B cell (primary cell): Measurements from ENCODE around the gene KIF26B. TPM values are rescaled to one million over a fixed set of nuclear protein-coding genes. Genes with fewer than 3 reads are reported as not detected.

Experiments used
- ATAC-seq: fragments of 200-7000 bp; cut with Tn5 transposase; one replicate; pipeline ENCODE4 v1.10.0; 2021; ENCODE audit warnings: low read depth, mild to moderate bottlenecking, moderate number of reproducible peaks, moderate library complexity
- CTCF ChIA-PET: fragments of 350-600 bp; sonication (Branson Sonifier 250); formaldehyde crosslinking; loops from one replicate; lab custom pipeline; 2021; ENCODE audit warnings: antibody characterized with exemption, inconsistent platforms; lab: Charles Lee
- POLR2A ChIA-PET: fragments of 350-600 bp; sonication (Branson Sonifier 250); formaldehyde crosslinking; loops from one replicate; lab custom pipeline; 2021; ENCODE audit warnings: antibody characterized with exemption; lab: Charles Lee
- DNase-seq: peaks from one replicate; pipeline ENCODE4 v3.0.0; 2013
- H2AFZ ChIP-seq: 2 replicates; pipeline ENCODE4 v1.6.1; 2012; ENCODE audit warnings: mild to moderate bottlenecking, low read depth, low read length; ENCODE audit not compliant: insufficient read depth, poor library complexity, severe bottlenecking
- H3K27ac ChIP-seq, 2 donors: 1 replicate in 1 of 2; 2 replicates in 1 of 2; pipeline ENCODE4 v1.5.1; 2012 to 2013; ENCODE audit warnings: low read length in 2 of 2, mild to moderate bottlenecking in 2 of 2, moderate library complexity in 1 of 2
- H3K27me3 ChIP-seq, 4 experiments: fragments of 200-600 bp in 1 of 4; sonication (generic) in 1 of 4; replicated peaks in 1 of 4; 1 replicate in 2 of 4; 2 replicates in 2 of 4; pipeline versions ENCODE4 v1.6.1 to v1.7.0; 2013 to 2016; ENCODE audit warnings: low read length in 3 of 4, mild to moderate bottlenecking in 2 of 4, mixed read lengths in 1 of 4, moderate library complexity in 1 of 4; ENCODE audit not compliant: insufficient read depth in 4 of 4, control insufficient read depth in 3 of 4; ENCODE audit errors: control extremely low read depth in 1 of 4
- H3K36me3 ChIP-seq, 2 experiments: replicated peaks in 1 of 2; 1 replicate in 1 of 2; 2 replicates in 1 of 2; pipeline versions ENCODE4 v1.6.1 to v1.7.1; 2013; ENCODE audit warnings: low read length in 1 of 2; ENCODE audit not compliant: insufficient read depth in 2 of 2, control insufficient read depth in 1 of 2; ENCODE audit errors: control extremely low read depth in 1 of 2, extremely low read depth in 1 of 2
- H3K4me1 ChIP-seq, 2 donors: fragments of 200-600 bp in 1 of 2; sonication (generic) in 1 of 2; 1 replicate in 1 of 2; 2 replicates in 1 of 2; pipeline versions ENCODE4 v1.5.1 to v1.6.1; 2013 to 2017; ENCODE audit warnings: low read length in 2 of 2; ENCODE audit not compliant: control insufficient read depth in 2 of 2, insufficient read depth in 2 of 2
- H3K4me2 ChIP-seq: replicated peaks from 2 replicates; pipeline ENCODE3; 2012; ENCODE audit warnings: mild to moderate bottlenecking, low read depth, low read length; ENCODE audit not compliant: poor library complexity, severe bottlenecking
- H3K4me3 ChIP-seq, 5 experiments: fragments of 200-600 bp in 1 of 5; sonication (generic) in 1 of 5; 1 replicate in 3 of 5; 2 replicates in 2 of 5; pipeline versions ENCODE4 v1.5.1 to v1.7.0; 2011 to 2016; ENCODE audit warnings: low read length in 4 of 5, mild to moderate bottlenecking in 4 of 5, low read depth in 2 of 5, control low read depth in 1 of 5, moderate library complexity in 1 of 5; ENCODE audit not compliant: insufficient read depth in 1 of 5; ENCODE audit errors: control extremely low read depth in 1 of 5, extremely low read depth in 1 of 5
- H3K79me2 ChIP-seq: fragments of 200-600 bp; sonication (generic); one replicate; pipeline ENCODE4 v1.6.0; 2016; ENCODE audit warnings: low read length; ENCODE audit not compliant: control insufficient read depth, insufficient read depth
- H3K9ac ChIP-seq: fragments of 200-600 bp; sonication (generic); 2 replicates; pipeline ENCODE4 v1.6.1; 2017; ENCODE audit warnings: mild to moderate bottlenecking, low read length, moderate library complexity
- H3K9me3 ChIP-seq, 3 donors: one replicate each; pipeline versions ENCODE4 v1.6.1 to v1.7.1; 2013; ENCODE audit warnings: low read length in 2 of 3; ENCODE audit not compliant: control insufficient read depth in 2 of 3, insufficient read depth in 1 of 3; ENCODE audit errors: control extremely low read depth in 1 of 3
- H4K20me1 ChIP-seq: 2 replicates; pipeline ENCODE4 v1.6.0; 2012; ENCODE audit warnings: mild to moderate bottlenecking, low read length; ENCODE audit not compliant: insufficient read depth, control insufficient read depth, poor library complexity, severe bottlenecking
- H3K27ac Mint-ChIP-seq: one replicate; pipeline ENCODE4 v1.8.0; 2021; ENCODE audit warnings: mixed read lengths
- H3K27me3 Mint-ChIP-seq: one replicate; pipeline ENCODE4 v1.8.0; 2021; ENCODE audit warnings: mixed read lengths
- H3K4me1 Mint-ChIP-seq: one replicate; pipeline ENCODE4 v1.8.0; 2021; ENCODE audit warnings: mixed read lengths
- H3K4me3 Mint-ChIP-seq: one replicate; pipeline ENCODE4 v1.8.0; 2021; ENCODE audit warnings: mixed read lengths
- H3K9me3 Mint-ChIP-seq: one replicate; pipeline ENCODE4 v1.8.0; 2022; ENCODE audit warnings: mixed read lengths; ENCODE audit not compliant: insufficient read depth
- CTCF ChIP-seq: fragments of 200-600 bp; IDR thresholded peaks from one replicate; pipeline ENCODE4 v1.8.0; 2022; ENCODE audit warnings: antibody characterized with exemption, mild to moderate bottlenecking
- EZH2 ChIP-seq: IDR thresholded peaks from 2 replicates; pipeline ENCODE4 v1.6.1; 2012; ENCODE audit warnings: borderline replicate concordance, low read depth, mild to moderate bottlenecking, moderate library complexity, low read length; ENCODE audit not compliant: insufficient read depth, poor library complexity, severe bottlenecking
- WGBS: methylation state at CpG from one replicate; pipeline ENCODE4 v1.1.5; 2013; ENCODE audit warnings: missing lambda C conversion rate; ENCODE audit not compliant: insufficient coverage; 5-methylcytosine and 5-hydroxymethylcytosine counted together
- intact Hi-C: fragments of 100-400 bp; cut with micrococcal nuclease; formaldehyde crosslinking; loops from one replicate; pipeline ENCODE4 v1.10.0; 2022
- polyA plus RNA-seq: library from polyadenylated mRNA; depleted of rRNA; stranded (reverse); fragments of >200 nt; gene quantifications from 2 replicates; pipeline ENCODE4 v1.2.3, GENCODE V29; 2012
- total RNA-seq, 2 donors: library from RNA; stranded (reverse); fragments of 120-200 nt in 1 of 2; gene quantifications; 1 replicate in 1 of 2; 2 replicates in 1 of 2; pipeline versions ENCODE4 v1.2.3 to v1.2.4, GENCODE V29; 2013 to 2022

KIF26B gene
- total and polyA plus RNA-seq, 2 donors (not counting 1 experiment from before 2014, with no cell fraction given), result 0.62 TPM; not detected in 1

DNA sequence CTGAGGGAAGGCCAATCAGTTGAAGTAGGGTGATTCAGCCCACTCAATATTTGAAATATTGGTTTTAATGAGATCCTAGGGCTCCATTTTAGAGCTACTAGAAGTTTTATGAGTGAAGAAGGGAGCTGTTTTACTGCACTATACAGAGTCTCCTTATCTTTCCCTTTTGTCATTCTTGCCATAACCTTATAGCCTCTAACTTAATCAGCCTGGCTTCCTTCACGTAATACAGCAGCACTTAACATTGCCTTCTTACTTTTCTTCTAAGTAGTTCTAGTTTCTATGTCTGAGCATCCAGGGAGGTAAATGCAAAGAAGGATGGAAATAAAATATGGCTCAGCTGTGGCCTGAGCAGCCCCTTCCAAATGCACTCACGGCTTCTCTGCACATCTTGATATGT lies 299.3 kb downstream of the KIF26B start:
- H3K9me3 Mint-ChIP-seq, result no peaks in the 10 kb centered on the region
- WGBS, result no CpG with 5 or more reads among the region's 2 CpGs

DNA sequence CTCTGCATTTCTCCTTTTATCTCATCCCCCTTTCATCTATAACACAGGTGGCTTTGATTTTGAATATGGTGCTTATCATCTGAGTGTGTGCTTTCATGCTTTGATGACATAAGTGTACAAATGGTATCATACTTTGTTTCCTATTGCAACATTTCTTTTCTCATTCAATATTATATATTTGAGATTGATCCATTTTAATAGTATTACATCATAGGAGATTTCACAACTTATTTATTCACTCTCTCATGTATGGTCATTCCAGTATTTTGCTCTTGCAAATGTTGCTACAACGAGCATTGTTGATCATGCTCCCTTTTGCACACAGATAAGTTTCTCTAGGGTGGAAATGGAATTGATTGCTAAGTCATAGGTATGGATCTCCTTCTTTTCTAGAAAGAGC lies 302.8 kb downstream of the KIF26B start:
- H3K27me3 Mint-ChIP-seq, result peaks cover 7% of the 10 kb centered on the region
- POLR2A ChIA-PET, result no interaction called here
- WGBS, result no CpG with 5 or more reads among the region's 1 CpG

More for the DNA sequence above, 299.3 kb downstream of the KIF26B start:
- no peaks in the 10 kb centered on the region for H3K4me1 Mint-ChIP-seq
- Histone ChIP-seq H3K4me3 (no peak overlapping the region), H3K79me2 (no peaks in the 10 kb centered on the region), H4K20me1 (no peaks in the 10 kb centered on the region), H3K4me1 (no peaks in the 10 kb centered on the region), H2AFZ (no peak overlapping the region), H3K9me3 (no peaks in the 10 kb centered on the region), H3K9ac (no peak overlapping the region), H3K4me2 (no peak overlapping the region), H3K27ac (no peak overlapping the region), H3K36me3 (no peaks in the 10 kb centered on the region), H3K27me3 (no peaks in the 10 kb centered on the region)
- intact Hi-C loops, result no loop called here
- ATAC-seq (no peak), DNase-seq (no peak)
- TF ChIP-seq CTCF (no peak), EZH2 (no peak)
- ChIA-PET CTCF (no interaction called here), POLR2A (no interaction called here)
- peaks cover 5% of the 10 kb centered on the region for H3K27me3 Mint-ChIP-seq
- H3K4me3 Mint-ChIP-seq, result no peak overlapping the region
- no peak overlapping the region for H3K27ac Mint-ChIP-seq

More for the DNA sequence above, 302.8 kb downstream of the KIF26B start:
- Histone ChIP-seq H3K79me2 (no peaks in the 10 kb centered on the region), H3K36me3 (no peaks in the 10 kb centered on the region), H3K4me2 (no peak overlapping the region), H4K20me1 (no peaks in the 10 kb centered on the region), H3K9me3 (no peaks in the 10 kb centered on the region), H3K4me3 (no peak overlapping the region), H3K4me1 (no peaks in the 10 kb centered on the region), H2AFZ (no peak overlapping the region), H3K27ac (no peak overlapping the region), H3K9ac (no peak overlapping the region), H3K27me3 (no peaks in the 10 kb centered on the region)
- intact Hi-C loops, result no loop called here
- CTCF ChIA-PET, result no interaction called here
- no peak for ATAC-seq
- Mint-ChIP-seq H3K4me3 (no peak overlapping the region), H3K9me3 (no peaks in the 10 kb centered on the region), H3K27ac (no peak overlapping the region), H3K4me1 (no peaks in the 10 kb centered on the region)
- DNase-seq, result no peak
- no peak for TF ChIP-seq CTCF
- no peak for TF ChIP-seq EZH2
